Activated naive CD8-positive, alpha-beta T cell treated with anti-CD3 and anti-CD28 coated beads, Interleukin-2, amount 50 U/mL, for 24 hours (primary cell): ENCODE measurements around the gene LGR4.
A peak's percentile ranks its signal among the peaks of the same experiment; 100 is the strongest.
"Not testable (repeated sequence)": the region's sequence is repeated elsewhere in the genome, so short reads cannot be mapped to it uniquely, and the experiment has no call there.

Source experiments
- ATAC-seq: fragments of 150-1000 bp; cut with Tn5 transposase; one replicate; pipeline ENCODE4 v1.10.0; 2021
- DNase-seq: peaks from one replicate; pipeline ENCODE4 v3.0.0; 2021
- H3K27ac Mint-ChIP-seq: one replicate; pipeline ENCODE4 v1.8.0; 2021; ENCODE audit warnings: mild to moderate bottlenecking, mixed read lengths
- H3K27me3 Mint-ChIP-seq: one replicate; pipeline ENCODE4 v1.8.0; 2021; ENCODE audit warnings: mixed read lengths
- H3K36me3 Mint-ChIP-seq: one replicate; pipeline ENCODE4 v1.8.0; 2021; ENCODE audit warnings: low read depth, mixed read lengths
- H3K4me1 Mint-ChIP-seq: one replicate; pipeline ENCODE4 v1.8.0; 2021; ENCODE audit warnings: mixed read lengths
- H3K4me3 Mint-ChIP-seq: one replicate; pipeline ENCODE4 v1.8.0; 2021; ENCODE audit warnings: mild to moderate bottlenecking, moderate library complexity, mixed read lengths
- H3K9me3 Mint-ChIP-seq: one replicate; pipeline ENCODE4 v1.8.0; 2021; ENCODE audit warnings: mixed read lengths

The LGR4 gene, protein sequence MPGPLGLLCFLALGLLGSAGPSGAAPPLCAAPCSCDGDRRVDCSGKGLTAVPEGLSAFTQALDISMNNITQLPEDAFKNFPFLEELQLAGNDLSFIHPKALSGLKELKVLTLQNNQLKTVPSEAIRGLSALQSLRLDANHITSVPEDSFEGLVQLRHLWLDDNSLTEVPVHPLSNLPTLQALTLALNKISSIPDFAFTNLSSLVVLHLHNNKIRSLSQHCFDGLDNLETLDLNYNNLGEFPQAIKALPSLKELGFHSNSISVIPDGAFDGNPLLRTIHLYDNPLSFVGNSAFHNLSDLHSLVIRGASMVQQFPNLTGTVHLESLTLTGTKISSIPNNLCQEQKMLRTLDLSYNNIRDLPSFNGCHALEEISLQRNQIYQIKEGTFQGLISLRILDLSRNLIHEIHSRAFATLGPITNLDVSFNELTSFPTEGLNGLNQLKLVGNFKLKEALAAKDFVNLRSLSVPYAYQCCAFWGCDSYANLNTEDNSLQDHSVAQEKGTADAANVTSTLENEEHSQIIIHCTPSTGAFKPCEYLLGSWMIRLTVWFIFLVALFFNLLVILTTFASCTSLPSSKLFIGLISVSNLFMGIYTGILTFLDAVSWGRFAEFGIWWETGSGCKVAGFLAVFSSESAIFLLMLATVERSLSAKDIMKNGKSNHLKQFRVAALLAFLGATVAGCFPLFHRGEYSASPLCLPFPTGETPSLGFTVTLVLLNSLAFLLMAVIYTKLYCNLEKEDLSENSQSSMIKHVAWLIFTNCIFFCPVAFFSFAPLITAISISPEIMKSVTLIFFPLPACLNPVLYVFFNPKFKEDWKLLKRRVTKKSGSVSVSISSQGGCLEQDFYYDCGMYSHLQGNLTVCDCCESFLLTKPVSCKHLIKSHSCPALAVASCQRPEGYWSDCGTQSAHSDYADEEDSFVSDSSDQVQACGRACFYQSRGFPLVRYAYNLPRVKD

DNA sequence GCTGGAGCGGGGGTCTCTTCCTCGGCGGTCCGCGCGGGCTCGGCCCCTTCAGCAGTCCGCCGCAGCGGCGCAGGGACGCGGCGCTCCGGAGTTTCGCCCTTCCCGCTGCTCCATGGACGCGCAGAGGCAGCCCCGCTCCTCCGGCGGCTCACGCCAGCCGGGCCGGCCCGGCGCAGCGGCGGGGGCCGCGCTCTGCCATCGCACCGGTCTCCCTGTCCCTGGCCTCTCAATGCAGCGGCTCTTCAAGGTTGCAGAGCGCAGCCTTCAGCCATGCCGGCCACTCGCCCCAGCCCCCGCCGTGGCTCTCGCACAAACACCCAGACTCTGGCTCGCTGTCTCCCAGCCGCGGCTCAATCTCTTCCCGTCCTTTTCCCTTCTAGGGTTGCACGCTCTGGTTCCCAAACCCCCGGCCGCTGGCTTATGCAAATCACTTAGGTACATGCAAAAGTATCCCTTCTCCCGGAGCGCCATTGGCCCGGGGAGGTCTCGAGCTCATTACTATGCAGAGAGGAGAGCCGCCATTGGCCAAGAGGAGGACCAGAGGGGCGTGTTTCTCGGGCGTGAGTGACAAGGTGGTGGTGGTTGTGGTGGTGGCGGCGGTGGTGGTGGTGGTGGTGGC, at the start of gene LGR4:
TSS of gene LGR4 (minus strand) at position 393 of the 619 bp plus-strand sequence. CDS start 488 bp downstream, outside the sequence.
- H3K27me3 Mint-ChIP-seq, result peaks cover 29% of the 10 kb centered on the region
- ATAC-seq, result peak; percentile 91
- peak; percentile 62 for DNase-seq
- H3K4me1 Mint-ChIP-seq, result peaks cover 18% of the 10 kb centered on the region
- H3K27ac Mint-ChIP-seq, result peak within 1 kb of the TSS; percentile 74
- H3K4me3 Mint-ChIP-seq, result peak within 1 kb of the TSS; percentile 89
- H3K36me3 Mint-ChIP-seq, result no peaks in the 10 kb centered on the region
- H3K9me3 Mint-ChIP-seq, result no peaks in the 10 kb centered on the region

DNA sequence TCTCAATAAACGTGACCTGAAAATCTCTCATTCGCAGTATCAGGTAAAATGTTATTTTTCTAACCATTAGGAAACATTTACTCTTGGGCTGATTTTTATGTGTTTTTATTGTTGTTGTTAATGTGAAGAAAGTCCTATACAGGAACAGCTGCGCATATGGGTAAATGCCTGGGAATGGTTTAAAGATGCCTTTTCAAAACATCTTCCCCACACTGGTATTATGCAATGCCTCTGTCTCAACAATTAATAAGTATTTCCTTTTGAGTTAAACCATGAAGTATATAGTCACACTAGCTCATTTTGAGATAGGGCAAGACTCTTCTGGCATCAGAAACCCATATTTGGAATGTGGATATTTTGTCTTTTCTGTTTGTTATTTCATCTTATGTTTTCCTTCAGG, 47.6 kb upstream of the LGR4 start:
- Mint-ChIP-seq H3K27ac (no peak overlapping the region), H3K9me3 (peaks cover 4% of the 10 kb centered on the region), H3K36me3 (no peaks in the 10 kb centered on the region), H3K27me3 (peaks cover 6% of the 10 kb centered on the region), H3K4me1 (no peaks in the 10 kb centered on the region), H3K4me3 (no peak overlapping the region)
- no peak for DNase-seq
- no peak for ATAC-seq

DNA sequence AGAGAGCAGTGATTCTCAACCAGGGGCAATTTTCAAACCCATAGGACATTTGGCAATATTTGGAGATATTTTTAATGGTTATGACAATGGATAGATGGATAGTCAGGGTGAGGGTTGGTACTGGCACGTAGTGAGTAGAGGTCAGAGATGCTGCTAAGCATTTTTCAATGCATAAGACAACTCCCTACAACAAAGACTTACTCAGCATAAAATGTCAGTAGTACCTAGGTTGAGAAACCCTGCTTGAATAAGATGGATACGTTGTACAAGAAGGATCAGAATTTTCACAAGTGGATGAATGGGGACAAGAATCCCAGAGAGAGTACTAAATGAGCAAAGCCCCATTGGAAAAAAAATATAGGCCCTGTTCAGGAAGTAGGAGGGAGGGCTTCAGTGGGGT, 45.9 kb upstream of the LGR4 start:
- DNase-seq (no peak), ATAC-seq (no peak)
- H3K4me3 Mint-ChIP-seq, result no peak overlapping the region
- peaks cover 6% of the 10 kb centered on the region for H3K27me3 Mint-ChIP-seq
- H3K36me3 Mint-ChIP-seq, result no peaks in the 10 kb centered on the region
- H3K9me3 Mint-ChIP-seq, result peaks cover 5% of the 10 kb centered on the region
- H3K4me1 Mint-ChIP-seq, result no peaks in the 10 kb centered on the region
- no peak overlapping the region for H3K27ac Mint-ChIP-seq

DNA sequence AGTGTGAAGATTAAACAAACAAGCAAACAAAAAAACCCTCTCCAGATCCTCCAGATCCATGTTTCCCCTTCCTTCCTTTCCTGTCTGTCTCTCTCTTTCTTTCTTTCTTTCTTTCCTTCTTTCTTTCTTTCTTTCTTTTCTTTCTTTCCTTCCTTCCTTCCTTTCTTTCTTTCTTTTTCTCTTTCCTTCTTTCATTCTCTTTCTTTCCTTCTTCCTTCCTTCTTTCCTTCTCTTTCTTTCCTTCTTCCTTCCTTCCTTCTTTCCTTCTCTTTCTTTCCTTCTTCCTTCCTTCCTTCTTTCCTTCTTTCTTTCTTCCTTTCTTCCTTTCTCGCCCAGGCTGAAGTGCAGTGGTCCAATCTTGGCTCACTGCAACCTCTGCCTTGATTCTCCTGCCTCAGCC, 44.9 kb upstream of the LGR4 start:
- not testable (repeated sequence) for H3K9me3 Mint-ChIP-seq, H3K4me1 Mint-ChIP-seq, H3K4me3 Mint-ChIP-seq, DNase-seq, H3K27ac Mint-ChIP-seq, H3K36me3 Mint-ChIP-seq, H3K27me3 Mint-ChIP-seq, ATAC-seq

DNA sequence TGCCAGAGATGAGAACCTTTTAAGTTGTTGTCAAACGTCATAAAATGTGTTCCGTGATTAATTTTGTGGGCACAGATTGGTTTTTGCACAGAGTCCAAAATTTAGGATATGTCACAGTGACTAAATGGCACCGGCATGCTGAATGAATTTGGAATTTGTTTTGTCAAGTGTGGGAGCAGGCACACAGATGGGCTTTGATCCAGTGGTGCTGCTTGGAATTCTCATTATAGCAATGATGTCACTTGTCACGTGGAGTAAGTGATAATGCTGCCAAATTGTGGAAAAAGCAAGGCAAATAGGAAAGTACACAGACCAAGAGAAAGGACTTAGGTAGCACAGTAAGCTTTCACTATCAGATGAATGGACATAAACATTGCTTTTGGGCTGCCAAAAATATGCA, 42.0 kb upstream of the LGR4 start:
- Mint-ChIP-seq H3K36me3 (no peaks in the 10 kb centered on the region), H3K9me3 (peaks cover 5% of the 10 kb centered on the region), H3K27ac (no peak overlapping the region), H3K27me3 (peaks cover 6% of the 10 kb centered on the region), H3K4me3 (no peak overlapping the region), H3K4me1 (no peaks in the 10 kb centered on the region)
- DNase-seq, result no peak
- ATAC-seq, result no peak

DNA sequence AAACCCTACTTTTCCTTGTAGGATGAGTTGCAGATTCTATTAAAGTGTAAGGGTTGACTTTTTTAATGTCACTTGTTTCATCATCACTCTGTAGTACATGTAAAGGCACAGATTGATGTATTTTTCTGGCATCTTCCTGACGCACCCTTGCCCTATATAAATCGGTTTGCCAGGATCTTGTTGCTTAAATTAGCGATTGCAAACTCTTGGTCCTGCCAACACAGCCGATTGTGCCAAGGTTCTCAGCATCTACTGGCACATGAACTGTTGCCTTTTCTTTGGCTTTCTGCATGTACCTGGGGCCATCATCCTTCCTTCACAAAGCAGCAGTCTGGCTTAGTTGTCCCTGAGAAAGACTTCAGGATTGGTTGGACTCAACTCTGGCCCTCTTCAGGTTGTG, 41.5 kb upstream of the LGR4 start:
- Mint-ChIP-seq H3K4me1 (no peaks in the 10 kb centered on the region), H3K9me3 (peaks cover 5% of the 10 kb centered on the region), H3K27me3 (peaks cover 4% of the 10 kb centered on the region), H3K27ac (no peak overlapping the region), H3K36me3 (no peaks in the 10 kb centered on the region), H3K4me3 (no peak overlapping the region)
- DNase-seq, result no peak
- no peak for ATAC-seq

DNA sequence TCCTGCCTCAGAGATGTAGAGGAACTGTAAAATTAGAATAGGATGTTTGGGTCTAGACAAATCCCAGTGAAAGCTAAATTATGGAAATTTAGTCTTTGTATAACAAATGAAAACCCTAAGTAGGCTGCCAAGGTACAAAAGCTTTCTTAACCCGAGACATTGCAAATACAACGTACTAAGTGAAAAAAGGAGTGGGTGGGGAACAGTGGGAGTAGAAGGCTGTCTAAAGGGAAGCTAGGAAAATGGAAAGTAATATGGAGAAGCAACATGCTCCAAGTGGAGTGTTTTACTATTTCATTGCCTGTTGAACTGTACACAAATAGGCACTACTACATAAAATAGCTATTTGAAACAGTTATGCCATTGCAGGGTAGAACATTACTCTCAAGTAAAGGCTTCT, 40.8 kb upstream of the LGR4 start:
- no peak overlapping the region for H3K27ac Mint-ChIP-seq
- H3K4me1 Mint-ChIP-seq, result peaks cover 5% of the 10 kb centered on the region
- DNase-seq, result no peak
- peaks cover 3% of the 10 kb centered on the region for H3K27me3 Mint-ChIP-seq
- no peak overlapping the region for H3K4me3 Mint-ChIP-seq
- peaks cover 5% of the 10 kb centered on the region for H3K9me3 Mint-ChIP-seq
- ATAC-seq, result no peak
- peaks cover 3% of the 10 kb centered on the region for H3K36me3 Mint-ChIP-seq

DNA sequence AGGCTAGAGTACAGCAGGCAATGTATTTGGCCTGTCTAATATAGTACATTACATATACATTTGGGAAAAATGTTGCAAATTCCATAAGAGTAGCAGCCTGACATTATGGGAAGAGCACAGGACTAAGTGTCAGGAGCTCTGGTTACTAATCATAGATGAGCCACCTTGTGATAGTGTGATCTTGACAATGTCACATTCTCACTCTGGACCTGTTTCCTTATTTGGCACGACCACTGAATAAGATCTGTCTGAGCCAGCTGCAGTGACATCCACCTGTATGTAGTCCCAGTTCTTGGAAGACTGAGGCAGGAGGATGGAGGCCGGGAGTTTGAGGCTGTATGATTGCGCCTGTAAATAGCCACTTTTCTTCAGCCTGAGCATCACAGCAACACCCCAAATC, 39.6 kb upstream of the LGR4 start:
- no peak for ATAC-seq
- H3K4me1 Mint-ChIP-seq, result peaks cover 15% of the 10 kb centered on the region
- peaks cover 3% of the 10 kb centered on the region for H3K27me3 Mint-ChIP-seq
- no peak overlapping the region for H3K27ac Mint-ChIP-seq
- peaks cover 3% of the 10 kb centered on the region for H3K36me3 Mint-ChIP-seq
- no peak overlapping the region for H3K4me3 Mint-ChIP-seq
- DNase-seq, result no peak
- H3K9me3 Mint-ChIP-seq, result peaks cover 5% of the 10 kb centered on the region

DNA sequence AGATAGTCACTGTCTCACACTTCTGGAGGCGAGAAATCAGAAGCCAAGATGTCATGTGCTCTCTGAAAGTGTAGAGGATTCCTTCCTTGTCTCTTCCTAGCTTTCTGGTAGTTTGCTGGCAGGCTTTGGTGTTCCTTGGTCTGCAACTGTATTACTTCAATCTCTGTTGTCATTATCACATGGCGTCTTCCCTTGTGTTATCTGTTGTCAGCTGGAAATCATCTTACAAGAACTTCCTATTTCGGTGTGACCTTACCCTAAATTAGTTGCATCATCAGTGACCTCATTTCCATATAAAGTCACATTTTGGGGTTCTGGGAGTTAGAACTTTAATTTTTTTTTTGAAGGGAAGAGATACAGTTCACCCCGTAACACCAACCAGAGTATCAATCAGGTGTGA, 37.3 kb upstream of the LGR4 start:
- H3K27me3 Mint-ChIP-seq, result no peaks in the 10 kb centered on the region
- ATAC-seq (no peak), DNase-seq (no peak)
- no peaks in the 10 kb centered on the region for H3K9me3 Mint-ChIP-seq
- H3K4me3 Mint-ChIP-seq, result no peak overlapping the region
- peaks cover 24% of the 10 kb centered on the region for H3K4me1 Mint-ChIP-seq
- no peak overlapping the region for H3K27ac Mint-ChIP-seq
- peaks cover 3% of the 10 kb centered on the region for H3K36me3 Mint-ChIP-seq

DNA sequence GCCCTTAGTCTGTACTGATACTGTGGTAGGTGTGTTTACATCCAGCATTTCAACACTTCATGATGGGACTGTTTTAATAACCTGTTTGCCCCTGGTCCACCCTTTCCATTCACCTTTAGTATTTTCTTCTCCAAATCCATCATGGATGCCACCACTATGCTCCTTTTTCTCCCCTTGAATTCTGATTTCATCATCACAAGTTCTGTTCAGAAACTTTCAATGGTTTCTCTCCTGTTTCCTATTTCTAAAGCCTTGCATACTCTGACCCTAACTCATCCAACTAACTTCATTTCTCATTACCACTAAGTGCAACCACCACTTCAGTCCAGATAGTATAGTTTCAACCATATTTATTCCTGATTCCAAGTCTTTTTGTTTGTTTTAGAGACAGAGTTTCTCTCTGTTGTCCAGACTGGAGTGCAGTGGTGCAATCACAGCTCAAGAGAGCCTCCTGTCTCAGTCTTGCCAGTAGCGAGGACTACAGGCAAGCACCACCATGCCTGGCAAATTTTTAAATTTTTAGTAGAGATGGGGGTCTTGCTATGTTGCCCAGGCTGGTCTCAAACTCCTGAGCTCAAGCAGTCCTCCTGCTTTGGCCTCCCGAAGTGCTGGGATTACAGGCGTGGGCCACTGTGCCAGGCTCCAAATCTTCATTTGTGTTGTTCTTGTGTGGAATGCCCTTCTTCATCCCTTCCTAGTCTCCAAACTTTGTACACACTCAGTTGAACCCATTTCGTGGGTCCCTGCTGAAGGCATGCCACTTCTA, 35.1 kb upstream of the LGR4 start:
- Mint-ChIP-seq H3K9me3 (no peaks in the 10 kb centered on the region), H3K36me3 (peaks cover 3% of the 10 kb centered on the region), H3K4me1 (peaks cover 38% of the 10 kb centered on the region), H3K27me3 (no peaks in the 10 kb centered on the region), H3K4me3 (peak overlapping the region; percentile 95), H3K27ac (peak overlapping the region; percentile 89)
- DNase-seq (no peak), ATAC-seq (no peak)

DNA sequence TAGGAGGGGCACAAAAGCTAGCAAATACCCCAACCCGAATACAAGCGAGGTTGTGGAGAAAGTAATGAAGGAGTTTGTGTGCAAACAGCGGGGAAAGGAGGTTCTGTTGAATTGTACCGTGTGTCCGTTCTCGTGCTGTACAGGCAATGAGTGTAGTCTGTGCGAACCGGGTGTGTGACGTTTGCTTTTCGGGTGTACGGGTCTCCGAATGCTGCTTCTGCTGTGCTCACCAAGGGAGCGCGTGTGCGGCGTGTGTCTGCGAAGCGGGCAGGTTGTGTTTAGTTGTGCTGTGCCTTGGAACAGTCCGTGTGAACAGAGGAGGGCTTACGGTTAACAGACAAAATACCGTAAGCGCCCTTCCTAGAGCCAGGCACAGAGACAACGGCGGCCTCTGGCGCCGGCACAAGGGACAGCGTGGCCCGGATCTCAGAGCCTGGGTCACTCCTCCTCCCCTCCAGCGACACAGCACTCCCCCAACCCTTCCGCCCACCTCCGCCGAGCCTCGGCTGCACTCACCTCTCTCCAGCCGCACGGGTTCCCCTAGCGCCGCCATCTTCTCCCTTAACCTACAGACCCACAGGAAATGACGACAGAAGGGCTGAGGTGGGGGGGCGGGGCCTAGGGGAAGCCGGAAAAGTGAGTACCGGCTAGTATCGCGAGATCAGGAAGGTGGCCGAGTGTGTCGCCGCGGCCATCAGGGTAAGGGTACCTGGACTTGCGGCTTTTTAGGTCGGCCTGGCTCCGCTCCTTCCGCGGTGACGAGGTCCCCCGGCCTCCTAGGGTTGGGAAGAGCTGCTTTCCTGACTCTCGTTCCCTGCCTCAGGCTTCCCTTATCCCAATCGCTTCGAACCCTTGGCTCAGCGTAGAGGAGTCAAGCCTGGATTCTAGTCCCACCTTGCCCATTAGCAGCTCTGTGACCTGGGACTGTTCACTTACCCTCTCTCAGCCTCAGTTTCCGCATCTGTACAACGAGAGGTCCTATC, 33.9 kb upstream of the LGR4 start, which contains the start of gene LIN7C:
TSS of gene LIN7C (minus strand) at position 570 of the 983 bp plus-strand sequence. CDS start at position 553, 17 bp downstream.
- peaks cover 50% of the 10 kb centered on the region for H3K4me1 Mint-ChIP-seq
- DNase-seq, result peak; percentile 91
- H3K36me3 Mint-ChIP-seq, result peaks cover 7% of the 10 kb centered on the region
- peak within 1 kb of the TSS; percentile 95 for H3K4me3 Mint-ChIP-seq
- no peaks in the 10 kb centered on the region for H3K27me3 Mint-ChIP-seq
- H3K27ac Mint-ChIP-seq, result peak within 1 kb of the TSS; percentile 89
- peak; percentile 94 for ATAC-seq
- H3K9me3 Mint-ChIP-seq, result no peaks in the 10 kb centered on the region

DNA sequence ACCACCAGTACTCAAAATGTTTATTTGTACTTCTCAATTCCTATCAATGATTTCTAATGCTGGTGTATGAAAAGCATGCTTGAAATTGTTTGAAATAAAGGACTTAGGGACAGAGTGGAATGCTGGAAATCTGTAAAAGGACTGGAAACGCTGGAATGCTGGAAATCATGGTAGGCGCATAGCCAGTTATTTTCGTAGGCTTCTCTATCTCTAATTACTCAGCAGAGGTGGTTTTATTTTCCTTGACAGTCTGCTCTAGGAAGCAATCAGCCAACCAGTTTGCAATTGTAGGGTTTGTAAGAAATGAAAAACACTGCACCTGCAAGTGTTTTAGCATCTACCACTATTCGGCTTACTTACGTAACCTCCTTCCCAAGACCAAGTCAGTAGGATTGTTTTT, 33.2 kb upstream of the LGR4 start:
- Mint-ChIP-seq H3K4me3 (peak overlapping the region; percentile 95), H3K27me3 (no peaks in the 10 kb centered on the region), H3K9me3 (no peaks in the 10 kb centered on the region), H3K36me3 (peaks cover 8% of the 10 kb centered on the region), H3K4me1 (peaks cover 50% of the 10 kb centered on the region), H3K27ac (peak overlapping the region; percentile 89)
- DNase-seq, result no peak
- no peak for ATAC-seq

DNA sequence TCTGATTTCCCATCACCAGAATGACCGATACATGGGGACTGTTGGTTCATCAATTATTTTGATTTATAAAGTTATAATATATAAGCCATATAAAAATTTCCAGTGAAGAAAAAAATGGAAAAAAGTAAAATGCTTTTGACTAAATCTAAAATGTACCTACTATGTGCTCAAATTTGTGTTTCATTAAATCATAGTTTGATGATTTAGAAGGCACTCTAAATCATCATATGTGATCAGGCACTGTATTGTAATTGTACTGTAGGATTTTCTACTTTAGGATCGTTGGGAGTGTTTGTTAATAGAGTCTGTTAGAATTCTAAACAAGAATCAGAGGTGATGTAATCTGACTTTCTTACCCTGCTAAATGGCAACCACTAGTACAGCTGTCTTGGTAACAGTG, 31.6 kb upstream of the LGR4 start:
- peaks cover 20% of the 10 kb centered on the region for H3K36me3 Mint-ChIP-seq
- H3K27ac Mint-ChIP-seq, result no peak overlapping the region
- DNase-seq (no peak), ATAC-seq (no peak)
- H3K9me3 Mint-ChIP-seq, result no peaks in the 10 kb centered on the region
- no peak overlapping the region for H3K4me3 Mint-ChIP-seq
- peaks cover 51% of the 10 kb centered on the region for H3K4me1 Mint-ChIP-seq
- no peaks in the 10 kb centered on the region for H3K27me3 Mint-ChIP-seq
